ENCODE data around the gene RASL11B.

Gene RASL11B

GRCh38 chr4:52880994-52881393, 18.9 kb downstream of the RASL11B start:
- no peak for TF ChIP-seq ZFX (IDR thresholded peaks at IDR 0.05; ENCODE audit: borderline replicate concordance)
- TF ChIP-seq, protein P1, sequence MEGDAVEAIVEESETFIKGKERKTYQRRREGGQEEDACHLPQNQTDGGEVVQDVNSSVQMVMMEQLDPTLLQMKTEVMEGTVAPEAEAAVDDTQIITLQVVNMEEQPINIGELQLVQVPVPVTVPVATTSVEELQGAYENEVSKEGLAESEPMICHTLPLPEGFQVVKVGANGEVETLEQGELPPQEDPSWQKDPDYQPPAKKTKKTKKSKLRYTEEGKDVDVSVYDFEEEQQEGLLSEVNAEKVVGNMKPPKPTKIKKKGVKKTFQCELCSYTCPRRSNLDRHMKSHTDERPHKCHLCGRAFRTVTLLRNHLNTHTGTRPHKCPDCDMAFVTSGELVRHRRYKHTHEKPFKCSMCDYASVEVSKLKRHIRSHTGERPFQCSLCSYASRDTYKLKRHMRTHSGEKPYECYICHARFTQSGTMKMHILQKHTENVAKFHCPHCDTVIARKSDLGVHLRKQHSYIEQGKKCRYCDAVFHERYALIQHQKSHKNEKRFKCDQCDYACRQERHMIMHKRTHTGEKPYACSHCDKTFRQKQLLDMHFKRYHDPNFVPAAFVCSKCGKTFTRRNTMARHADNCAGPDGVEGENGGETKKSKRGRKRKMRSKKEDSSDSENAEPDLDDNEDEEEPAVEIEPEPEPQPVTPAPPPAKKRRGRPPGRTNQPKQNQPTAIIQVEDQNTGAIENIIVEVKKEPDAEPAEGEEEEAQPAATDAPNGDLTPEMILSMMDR (IDR thresholded peaks at IDR 0.05) = no peak
- H3K27ac ChIP-seq = no peak overlapping the region

- H3K27ac ChIP-seq = no peak overlapping the region
- no peak for TF ChIP-seq ZFX (IDR thresholded peaks at IDR 0.05; ENCODE audit: borderline replicate concordance)
- TF ChIP-seq, protein P1 (IDR thresholded peaks at IDR 0.05) = no peak
These were observed 21.1 kb downstream of the RASL11B start for GRCh38 chr4:52883183-52883621.

DNA sequence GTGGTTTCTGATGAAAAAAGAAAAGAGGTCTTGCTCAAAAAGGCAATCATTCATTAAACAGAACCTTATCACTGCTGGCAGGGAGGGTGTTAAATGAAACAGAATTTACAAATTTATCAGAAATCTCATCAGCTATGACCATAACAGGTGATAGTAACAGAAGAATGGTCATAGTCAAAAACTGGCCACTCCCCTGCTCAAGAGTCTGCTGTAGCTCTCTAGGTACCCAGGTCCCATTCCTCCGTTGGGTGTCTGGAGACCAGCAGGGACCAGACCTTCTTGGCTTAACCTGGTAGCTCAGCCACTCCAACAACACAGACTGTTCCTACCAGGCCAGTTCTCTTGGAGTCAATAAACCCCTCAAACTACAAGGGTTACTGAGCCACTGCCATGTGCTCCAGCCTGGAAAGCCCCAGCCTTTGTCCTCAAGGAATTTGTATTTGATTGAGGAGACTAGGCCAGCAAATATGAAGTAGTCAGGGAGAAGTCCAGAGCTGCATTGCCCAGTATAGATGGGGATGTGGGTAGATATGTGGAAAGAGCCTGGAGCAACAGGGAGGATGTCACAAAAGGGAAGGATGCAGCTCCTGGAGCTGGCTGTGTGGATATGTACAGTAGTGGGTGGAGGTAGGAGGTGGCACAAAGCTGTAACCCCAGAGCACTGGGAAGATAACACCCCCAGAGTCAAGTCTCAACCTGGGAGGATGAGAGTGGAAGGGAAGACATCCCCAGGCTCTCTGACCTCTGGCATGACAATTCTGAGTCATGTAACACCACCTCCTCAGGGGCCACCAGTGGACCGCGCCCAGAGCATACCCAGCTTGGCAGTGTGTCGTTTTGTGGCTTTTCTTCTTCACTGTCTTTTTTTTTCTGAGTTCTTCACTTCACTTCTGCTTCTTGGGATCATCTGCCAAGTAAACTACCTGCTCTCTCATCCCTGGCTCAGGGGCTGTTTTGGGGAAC, 21.9 kb downstream of the RASL11B start:
- TF ChIP-seq, protein P1 (IDR thresholded peaks at IDR 0.05) = no peak
- TF ChIP-seq ZFX (IDR thresholded peaks at IDR 0.05; ENCODE audit: borderline replicate concordance) = no peak
- H3K27ac ChIP-seq = no peak overlapping the region

GRCh38 chr4:52884994-52885393, 22.9 kb downstream of the RASL11B start:
- TF ChIP-seq, protein P1 (IDR thresholded peaks at IDR 0.05) = no peak
- no peak for TF ChIP-seq ZFX (IDR thresholded peaks at IDR 0.05; ENCODE audit: borderline replicate concordance)
- H3K27ac ChIP-seq = no peak overlapping the region

GRCh38 chr4:52889354-52889753, 27.2 kb downstream of the RASL11B start:
- TF ChIP-seq ZFX (IDR thresholded peaks at IDR 0.05; ENCODE audit: borderline replicate concordance) = no peak
- TF ChIP-seq, protein P1 (IDR thresholded peaks at IDR 0.05) = no peak
- H3K27ac ChIP-seq = no peak overlapping the region

DNA sequence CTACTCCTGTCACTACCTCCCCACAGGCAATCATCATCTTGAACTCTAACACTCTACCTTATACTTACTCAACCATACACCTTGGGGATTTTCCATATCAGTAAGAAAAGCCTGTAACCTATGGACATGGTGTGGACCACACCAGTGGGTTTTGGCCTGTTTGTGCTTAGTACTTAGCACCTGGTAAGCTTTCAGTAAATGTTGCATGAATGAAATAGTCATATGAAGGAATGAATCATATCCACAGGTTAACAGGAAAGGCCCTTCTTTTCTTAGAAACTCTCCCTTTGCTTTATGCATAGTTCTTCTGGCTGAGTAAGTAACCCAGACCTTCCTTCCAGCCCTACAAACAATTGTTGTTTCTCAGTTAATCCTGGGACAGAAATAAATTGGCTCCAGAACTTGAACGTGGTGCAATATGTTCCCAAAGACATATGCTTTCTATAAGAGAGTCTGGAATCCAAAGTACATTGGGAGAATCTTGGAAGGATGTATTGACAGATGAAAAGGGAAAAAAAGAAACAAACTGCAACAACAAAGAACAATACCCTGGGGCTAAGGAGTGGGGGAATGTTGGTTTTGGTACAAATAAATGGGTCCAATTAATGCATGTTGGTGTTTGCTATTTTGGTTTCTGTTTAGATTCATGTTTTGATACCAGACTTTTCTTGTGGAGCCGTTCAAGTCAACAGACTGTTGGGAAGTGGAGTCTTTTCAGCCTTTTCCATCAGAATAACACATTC, 27.8 kb downstream of the RASL11B start:
- no peak for TF ChIP-seq ZFX (IDR thresholded peaks at IDR 0.05; ENCODE audit: borderline replicate concordance)
- TF ChIP-seq, protein P1 (IDR thresholded peaks at IDR 0.05) = no peak
- no peak overlapping the region for H3K27ac ChIP-seq

DNA sequence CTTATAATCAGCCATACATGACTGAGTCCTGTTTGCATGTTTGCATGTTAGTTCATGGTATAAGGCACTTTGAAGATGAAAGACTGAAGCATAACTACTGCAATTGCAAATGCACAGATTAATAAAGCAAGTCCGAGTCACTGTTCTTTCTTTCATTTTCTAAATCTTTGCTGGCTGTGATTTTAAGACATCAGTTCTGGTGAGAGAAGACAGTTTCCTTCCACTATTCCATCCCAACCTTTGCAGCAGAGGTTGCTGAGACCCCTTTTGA, 28.3 kb downstream of the RASL11B start:
- no peak for TF ChIP-seq ZFX (IDR thresholded peaks at IDR 0.05; ENCODE audit: borderline replicate concordance)
- no peak overlapping the region for H3K27ac ChIP-seq
